Activated CD4-positive, alpha-beta T cell treated with anti-CD3 and anti-CD28 coated beads for 1 hour (primary cell): Measurements from ENCODE around the gene HBP1.
"Not testable (repeated sequence)": the region's sequence is repeated elsewhere in the genome, so short reads cannot be mapped to it uniquely, and the experiment has no call there.

Experiments
- DNase-seq: peaks from one replicate; pipeline ENCODE4 v3.0.0-alpha.2; 2020

HBP1 gene

DNA sequence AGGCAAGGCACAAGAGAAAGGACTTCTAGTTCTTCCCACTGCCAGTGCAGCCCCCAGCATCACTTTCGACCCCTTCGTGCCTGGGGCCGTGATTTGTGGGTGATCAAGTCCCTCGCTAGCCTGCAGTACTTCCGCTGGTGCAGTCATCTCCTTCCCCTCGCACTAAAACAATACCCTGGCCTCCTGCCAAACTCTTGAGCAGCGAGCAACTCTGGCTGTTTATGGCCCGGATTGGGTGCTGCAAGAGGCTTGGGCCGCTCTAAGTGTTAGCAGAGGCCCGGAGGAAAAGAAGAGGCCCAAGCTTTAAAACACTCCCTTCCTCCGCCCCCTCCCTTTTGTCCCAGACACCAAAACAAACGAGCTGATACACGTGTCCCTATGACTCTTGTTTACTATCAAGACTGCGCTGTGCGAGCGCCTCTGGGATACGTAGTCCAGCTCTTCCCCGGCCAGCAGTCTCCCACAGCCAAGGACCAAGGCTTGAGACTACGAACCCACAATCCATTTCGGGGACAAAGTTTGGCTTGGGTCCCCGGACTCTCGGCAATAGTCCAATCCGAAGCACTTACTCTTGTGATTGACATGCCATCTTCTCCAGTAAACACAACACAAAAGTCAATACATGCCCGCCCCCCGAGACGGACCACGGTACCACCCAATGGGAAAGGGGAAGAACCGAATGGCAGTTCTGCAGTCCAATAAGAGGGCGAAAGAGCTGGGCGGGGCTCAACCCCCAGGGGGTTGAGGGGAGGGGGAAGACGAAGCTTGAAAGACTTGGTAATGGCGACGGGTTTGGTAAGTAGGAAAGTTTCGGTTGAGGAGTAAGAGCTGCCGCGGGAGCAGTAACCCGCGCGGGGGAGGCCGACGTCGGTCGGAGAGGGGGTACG lies at the start of gene HBP1:
Gene HBP1 (plus strand): TSS at position 771 of the 887 bp plus-strand sequence. CDS start 10,891 bp downstream, outside the sequence.
- DNase-seq = peak; percentile 96

DNA sequence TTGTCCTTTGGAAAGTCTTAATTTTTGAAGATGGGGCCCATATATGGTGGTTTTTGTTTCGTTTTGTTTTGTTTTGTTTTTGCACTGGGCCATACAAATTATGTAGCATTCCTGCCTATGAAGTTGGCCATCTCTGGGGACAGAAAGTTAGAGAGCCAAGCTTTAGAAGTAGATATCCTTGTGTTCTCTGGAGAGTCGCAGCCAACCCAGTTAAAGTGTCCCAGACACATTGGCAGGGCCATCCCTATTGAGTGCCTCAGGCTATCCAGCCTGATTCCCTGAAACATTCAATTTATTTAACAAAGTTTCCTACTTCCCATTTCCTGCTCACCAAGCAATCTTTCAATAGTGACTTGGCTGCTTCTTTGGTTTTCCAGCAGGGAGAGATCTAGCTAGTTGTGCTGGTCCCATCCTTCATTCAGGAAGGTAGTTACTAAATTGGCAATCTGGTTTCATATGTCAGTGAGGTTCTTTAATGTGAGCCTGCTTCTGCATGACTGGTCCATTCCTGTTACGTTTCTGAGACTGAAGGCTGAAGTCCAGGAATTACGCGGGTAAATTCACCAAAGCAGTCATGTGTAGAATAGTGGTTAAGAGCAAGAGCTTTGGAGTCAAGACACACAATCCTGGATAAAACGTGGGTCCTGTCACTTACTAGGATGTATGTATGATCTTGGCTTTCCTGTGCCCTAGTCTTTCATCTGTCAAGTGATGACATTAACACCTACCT lies 49.3 kb upstream of the HBP1 start:
- no peak for DNase-seq

- no peak for DNase-seq
These were observed 46.3 kb upstream of the HBP1 start for GRCh38 chr7:107122486-107122911.

DNA sequence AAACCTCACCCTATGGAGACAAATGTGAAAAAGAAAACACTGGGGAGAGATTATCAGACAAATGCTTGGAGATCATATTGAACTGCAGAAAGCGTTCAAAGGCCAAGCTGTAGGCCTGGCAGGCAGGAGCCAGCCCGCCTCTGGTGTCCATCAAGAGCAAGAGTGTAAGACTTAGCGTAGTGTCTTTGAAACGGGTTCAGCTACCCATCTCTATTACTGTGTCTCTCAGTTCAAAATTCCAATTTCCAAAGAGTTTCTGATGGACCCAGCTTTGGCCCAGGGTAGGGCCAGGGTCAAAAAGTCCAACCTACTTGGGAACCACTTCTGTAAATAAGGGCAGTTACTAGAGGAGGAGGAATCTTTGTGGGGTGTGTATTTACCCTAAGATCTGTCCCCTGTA lies 45.4 kb upstream of the HBP1 start:
- DNase-seq = no peak

DNA sequence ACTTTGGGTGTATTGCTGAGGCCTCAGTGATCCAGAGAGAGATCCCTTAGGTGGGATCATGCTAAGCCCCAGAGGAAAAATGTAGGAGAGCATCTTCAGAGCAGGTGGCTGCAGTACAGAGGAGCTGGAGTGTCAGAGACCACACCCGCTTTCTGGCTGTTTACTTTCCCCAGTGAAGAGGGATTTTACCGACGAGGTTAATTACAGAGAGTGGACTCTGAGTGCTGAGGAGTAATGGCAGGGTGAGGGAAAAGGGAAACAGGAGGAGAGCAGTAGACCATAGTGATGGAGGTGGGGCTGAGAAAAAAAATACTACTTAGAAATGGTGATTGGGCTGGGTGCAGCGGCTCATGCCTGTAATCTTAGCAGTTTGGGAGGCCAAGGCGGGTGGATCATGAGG lies 43.3 kb upstream of the HBP1 start:
- no peak for DNase-seq

GRCh38 chr7:107128217-107128616 lies 40.6 kb upstream of the HBP1 start:
- DNase-seq = no peak

- no peak for DNase-seq
These were observed 40.1 kb upstream of the HBP1 start for GRCh38 chr7:107128748-107129147.

DNA sequence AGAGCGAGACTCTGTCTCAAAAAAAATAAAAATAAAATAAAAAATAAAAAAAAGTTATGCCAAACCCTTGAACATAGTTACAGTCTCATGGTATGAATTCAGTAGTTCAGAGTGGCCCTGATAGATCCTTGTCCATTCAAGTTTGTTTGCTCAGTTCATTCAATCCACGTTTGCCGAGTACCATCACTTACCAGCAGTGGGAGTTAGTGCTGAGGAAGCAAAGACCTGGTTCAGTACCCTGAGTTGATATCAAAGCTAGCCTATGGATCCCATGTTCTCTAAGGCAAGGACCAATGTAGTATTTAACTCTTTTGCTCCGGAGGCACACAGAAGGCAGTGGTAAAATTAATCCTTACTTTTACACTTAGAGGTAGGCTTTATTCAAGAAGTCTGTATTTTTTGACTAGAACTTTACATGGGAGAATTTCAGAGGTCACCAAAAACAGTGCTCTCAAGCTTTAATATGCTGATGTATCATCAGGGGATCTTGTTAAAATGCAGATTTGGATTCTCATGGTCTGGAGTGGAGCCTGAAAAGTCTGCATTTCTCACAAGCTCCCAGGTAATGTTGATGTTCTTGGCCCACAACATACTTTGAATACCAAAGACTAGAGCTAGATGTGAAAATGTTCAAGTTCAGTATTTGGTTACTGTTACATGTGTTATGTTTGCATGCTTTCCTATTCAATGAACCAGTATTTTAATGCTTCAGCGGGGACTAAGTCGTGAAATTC lies 38.1 kb upstream of the HBP1 start:
- DNase-seq = no peak

- no peak for DNase-seq
These were observed 35.4 kb upstream of the HBP1 start for GRCh38 chr7:107133396-107133795.

DNA sequence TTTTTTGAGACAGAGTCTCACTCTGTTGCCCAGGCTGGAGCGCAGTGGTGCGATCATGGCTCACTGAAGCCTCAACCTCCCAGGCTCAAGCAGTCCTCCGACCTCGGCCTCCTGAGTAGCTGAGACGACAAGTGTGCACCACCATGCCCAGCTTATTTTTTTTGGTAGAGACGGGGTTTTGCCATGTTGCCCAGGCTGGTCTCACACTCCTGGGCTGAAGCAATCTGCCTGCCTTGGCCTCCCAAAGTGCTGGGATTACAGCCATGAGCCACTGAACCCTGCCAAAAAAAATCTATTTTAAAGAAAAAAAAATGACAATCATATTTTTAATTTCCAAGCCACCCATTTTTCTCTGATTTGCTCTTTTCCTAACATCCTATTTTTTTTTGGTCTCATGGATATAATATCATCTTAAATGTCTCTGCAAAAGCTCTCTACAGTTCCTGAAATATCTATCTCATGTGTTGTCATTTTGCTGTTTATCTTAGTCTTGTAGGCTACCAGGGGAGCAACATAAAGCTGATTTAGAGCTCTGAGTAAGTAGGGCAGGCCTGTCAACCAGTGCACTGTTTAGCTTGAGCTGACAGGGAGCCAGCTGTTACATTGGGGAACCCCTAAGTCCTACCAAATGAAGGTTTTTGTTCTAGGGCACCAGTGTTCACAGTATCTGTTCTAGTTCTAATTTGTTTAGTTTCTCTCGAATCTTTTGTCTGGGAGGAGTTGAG lies 29.9 kb upstream of the HBP1 start:
- no peak for DNase-seq

DNA sequence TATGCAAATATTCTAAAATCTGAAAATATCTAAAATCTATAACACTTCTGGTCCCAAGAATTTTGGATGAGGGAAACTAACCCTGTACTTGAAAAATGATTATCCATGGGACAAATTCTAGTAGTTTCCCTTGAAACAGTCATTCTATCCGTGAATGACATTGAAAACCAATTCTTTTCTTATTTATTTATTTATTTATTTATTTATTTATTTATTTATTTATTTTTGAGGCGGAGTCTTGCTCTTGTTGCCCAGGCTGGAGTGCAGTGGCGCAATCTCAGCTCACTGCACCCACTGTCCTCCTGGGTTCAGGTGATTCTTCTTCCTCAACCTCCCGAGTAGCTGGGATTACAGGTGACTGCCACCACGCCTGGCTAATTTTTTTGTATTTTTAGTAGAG lies 24.9 kb upstream of the HBP1 start:
- not testable (repeated sequence) for DNase-seq

DNA sequence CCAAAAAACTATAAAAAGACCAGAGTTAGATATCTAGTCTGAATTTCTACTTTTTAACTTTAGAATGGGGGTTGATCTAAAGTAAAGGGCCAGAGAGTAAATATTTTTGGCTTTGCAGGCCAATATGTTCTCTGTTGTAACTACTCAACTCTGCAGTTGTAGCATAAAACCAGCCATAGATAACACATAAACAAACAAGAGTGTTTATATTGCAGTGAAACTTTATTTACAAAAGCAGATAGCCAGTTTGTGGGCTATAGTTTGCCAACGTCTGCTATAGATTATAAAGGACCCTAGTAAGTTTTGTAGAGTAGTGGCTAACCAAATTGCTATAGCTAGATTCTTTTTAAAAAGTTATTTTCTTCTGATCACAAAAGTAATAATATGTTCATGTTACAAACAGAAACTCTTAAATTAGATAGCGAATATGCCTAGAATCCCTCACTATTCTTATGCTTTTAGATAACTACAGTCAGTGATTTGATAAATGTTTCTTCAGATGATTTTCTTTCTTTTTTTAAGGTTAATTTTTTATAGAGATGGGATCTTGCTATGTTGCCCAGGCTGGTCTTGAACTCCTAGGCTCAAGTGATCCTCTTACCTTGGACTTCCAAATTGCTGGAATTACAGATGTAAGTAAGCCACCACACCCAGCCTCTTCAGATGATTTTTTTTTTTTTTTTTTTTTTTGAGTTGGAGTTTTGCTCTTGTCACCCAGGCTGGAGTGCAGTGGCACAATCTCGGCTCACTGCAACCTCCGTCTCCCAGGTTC lies 23.6 kb upstream of the HBP1 start:
- DNase-seq = no peak

DNA sequence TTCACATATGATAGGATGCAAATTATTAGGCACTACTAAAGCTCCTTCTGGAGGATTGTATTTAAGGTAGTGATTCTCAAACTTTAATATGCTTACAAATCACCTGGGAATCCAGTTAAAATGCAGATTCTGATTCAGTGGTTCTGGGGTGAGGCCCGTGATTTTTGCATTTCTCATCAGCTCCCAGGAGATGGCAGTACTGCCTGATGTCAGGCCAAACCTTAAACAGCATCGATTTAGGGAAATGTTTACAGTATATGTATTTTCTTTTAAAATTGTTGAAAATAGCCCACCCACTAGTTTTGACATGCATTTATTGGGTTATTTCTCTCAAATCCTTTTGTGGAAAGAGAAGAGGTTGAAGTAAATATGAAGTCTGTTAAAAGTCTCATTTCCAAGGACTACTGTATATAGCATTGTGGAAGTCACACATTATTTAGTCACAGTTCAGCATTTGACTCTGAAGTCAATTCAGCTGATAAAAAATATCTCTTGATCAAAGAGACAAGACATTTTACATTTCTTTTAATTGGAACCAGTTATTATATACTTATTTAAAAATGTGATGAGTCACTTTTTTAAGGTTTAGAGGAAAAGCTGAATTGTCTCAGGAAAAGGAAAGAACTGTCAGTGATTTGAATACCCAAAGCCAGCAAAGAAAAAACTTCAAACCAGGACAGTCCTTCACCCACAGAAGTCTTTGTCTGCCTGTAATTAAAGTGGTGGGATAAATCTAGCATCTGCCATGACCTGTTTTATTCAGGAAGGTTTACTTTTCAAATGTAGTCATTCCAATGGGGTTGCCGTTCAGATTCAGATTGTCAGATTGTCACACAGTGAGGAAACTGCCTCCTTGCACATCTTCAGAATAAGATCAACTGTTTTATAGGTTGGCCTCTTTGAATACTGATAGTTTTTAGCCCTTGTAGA lies 21.1 kb upstream of the HBP1 start:
- DNase-seq = no peak

DNA sequence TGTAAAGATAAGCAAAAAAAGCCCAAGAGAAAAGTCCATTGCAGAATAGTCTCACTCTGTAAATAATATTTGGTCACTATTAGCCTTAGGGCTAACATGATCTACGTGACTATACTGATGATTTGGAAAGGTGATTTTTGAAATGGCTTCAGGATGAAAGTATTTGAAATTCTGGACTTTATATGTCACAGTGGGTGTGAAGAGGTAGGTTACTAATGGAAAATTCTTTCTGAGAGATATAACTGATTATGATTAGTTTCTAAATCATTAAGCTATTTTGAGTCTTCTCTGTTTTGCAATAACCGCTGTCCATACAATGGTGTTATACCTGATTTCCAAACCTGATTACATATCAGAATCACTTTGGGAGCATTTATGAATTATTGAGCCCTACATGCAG lies 20.1 kb upstream of the HBP1 start:
- DNase-seq = no peak

DNA sequence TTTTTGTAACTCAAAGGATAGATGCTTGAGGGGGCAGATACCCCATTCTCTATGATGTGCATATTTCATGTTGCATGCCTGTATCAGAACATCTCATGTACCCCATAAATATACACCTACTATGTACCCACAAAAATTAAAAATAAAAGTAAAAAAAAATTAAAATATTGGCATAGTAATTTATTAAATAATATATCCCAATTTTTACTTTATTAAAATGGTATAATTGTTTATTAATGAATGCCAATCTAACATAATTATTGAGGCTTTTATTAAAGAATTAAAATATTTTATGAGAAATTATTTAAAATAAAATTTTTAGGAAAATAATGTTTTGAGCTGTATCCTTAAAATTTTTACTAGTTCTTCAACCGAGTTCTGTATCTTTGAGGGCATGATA lies 18.9 kb upstream of the HBP1 start:
- DNase-seq = no peak

- peak; percentile 59 for DNase-seq
These were observed 18.3 kb upstream of the HBP1 start for GRCh38 chr7:107150375-107151073.

DNA sequence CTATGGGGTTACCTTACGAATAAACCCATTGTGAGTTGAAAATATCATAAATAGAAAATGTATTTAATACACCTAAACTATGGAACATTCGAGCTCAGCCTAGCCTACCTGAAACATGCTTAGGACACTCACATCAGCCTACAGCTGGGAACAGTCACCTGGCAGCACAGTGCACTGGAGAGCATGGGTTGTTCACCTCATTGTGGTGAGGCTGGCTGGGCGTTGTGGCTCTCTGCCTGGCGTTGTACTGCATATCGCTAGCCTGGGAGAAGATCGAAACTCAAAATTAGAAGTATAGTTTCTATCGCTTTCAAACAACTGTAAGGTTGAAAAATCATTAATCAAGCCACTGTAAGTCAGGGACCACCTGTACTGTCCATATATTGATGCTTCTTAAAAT lies 17.3 kb upstream of the HBP1 start:
- DNase-seq = no peak

DNA sequence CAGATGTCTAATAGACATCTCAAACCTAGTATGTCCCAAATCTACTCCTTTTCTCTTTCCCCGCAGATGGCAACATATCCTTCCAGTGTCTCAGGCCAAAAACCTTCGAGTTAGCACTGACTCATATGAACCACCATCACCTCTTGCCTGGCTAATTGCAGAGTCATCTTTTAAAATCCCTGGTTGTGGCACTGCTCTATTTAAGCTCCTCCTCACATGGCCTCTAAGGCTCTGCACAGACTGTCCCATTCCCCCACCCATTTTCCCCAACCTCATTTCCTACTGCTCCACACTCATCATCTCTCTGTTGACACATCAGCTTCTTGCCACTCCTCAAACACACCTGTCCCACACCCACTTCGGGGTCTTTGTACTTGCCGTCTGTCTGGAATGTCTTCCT lies 16.8 kb upstream of the HBP1 start:
- no peak for DNase-seq

DNA sequence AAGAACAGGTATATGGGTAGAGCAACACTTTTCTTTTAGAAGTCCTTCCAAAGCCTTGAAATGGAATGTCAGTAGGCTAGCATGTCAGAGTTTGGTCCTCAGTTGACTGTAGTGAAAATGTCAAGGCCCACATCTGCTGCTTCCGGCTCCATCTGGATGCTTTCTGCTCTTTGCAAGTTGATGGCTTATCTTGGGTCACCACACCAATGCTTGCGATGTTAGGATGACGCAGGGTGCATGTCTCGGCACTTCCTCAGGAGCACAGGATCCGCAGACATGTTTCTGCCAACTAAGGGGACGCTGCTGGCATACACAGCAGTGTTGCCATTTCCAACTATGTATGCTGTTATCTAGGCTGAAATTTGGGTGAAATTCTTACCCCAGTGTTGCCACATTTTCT lies 14.0 kb upstream of the HBP1 start:
- no peak for DNase-seq

DNA sequence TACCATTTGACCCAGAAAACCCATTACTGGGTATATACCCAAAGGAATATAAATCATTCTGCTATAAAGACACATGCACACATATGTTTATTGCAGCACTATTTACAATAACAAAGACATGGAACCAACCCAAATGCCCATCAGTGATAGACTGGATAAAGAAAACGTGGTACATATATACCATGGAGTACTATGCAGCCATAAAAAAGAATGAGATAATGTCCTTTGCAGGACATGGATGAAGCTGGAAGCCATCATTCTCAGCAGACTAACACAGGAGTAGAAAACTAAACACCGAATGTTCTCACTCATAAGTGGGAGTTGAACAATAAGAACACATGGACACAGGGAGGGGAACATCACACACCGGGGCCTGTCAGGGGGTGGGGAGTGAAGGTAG lies 13.1 kb upstream of the HBP1 start:
- DNase-seq = not testable (repeated sequence)
